ENCODE data around the gene GEMIN4.

GRCh38 chr17:795721-796120 is 43.7 kb upstream of the GEMIN4 start:
- TF ChIP-seq POLR2A (IDR thresholded peaks at IDR 0.05), result no peak
- TF ChIP-seq CTCF (IDR thresholded peaks at IDR 0.05), result no peak

Measured in Peyer's patch (tissue), 4 donors.